Hematopoietic multipotent progenitor cell treated with erythropoietin and hydrocortisone succinate and interleukin-3 and kit ligand, for 4 days (in vitro differentiated cells): ENCODE data around the gene LRRC74A.

Source experiments
- DNase-seq: peaks from one replicate; pipeline ENCODE4 v3.0.0-alpha.2; 2015

The LRRC74A gene

DNA sequence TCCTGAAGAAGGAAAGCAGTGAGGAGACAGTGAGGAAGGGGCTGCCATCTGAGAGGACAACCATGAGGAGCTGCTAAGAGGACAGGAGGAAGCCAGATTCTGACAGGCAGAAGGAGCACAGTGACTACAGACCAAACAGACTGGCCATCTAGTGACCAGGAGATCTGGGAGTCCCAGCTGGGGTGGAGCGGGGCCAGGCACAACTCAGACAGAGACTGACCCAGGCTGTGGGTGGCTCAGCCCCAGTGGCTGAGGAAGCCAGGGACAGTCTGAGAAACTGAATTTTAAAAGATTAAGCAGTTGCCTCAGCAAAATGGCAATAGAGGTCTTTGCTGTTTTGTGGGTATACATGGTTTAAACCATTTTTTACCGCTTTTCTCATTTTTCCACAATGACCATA lies 28.9 kb downstream of the LRRC74A start:
- no peak for DNase-seq

DNA sequence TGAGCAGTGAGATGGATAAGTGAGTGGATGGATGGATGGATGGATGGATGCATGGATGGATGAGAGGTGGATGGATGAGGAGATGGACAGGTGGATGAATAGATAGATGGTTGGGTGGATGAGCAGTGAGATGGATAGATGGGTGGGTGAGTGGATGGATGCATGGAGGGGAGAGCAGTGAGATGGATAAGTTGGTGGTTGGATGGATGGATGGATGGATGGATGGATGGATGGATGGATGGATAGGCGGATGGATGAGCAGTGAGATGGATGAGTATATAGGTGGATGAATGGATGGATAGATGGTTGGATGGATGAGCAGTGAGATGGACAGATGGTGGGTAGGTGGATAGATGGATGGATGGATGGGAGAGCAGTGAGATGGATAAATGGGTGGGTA lies 30.6 kb downstream of the LRRC74A start:
- no peak for DNase-seq

DNA sequence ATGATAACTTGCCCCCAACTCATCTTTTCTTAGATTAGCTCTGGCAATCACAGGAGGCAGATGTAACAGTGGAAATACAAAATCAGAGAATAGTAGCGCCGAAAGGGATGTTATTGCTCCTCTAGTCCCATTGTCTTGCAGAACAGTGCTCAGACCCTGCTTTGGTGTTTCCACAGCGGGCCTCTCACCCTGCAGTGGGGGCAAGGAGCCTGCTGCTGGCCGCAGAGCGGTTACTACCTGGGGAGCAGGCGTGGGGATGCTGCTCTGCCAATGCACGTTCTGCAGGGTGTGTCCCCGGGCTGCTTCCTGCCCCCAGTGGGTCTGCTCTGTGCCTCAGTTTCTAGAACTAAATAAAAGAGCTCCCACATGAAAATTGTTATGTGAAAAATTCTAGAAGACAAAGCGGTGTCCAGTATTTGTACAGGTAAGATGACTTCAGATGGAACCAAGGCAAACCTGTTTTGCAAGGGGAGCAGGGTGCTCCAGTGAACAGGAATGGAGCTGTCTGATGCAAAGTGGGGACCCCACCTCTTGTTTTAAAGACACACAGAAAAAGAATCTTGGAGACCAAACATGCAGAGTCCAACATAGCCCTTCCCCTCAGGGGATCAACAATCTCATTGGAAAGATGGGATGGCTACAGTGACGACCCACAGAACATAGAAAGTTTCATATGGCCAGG lies 35.5 kb downstream of the LRRC74A start:
- no peak for DNase-seq

DNA sequence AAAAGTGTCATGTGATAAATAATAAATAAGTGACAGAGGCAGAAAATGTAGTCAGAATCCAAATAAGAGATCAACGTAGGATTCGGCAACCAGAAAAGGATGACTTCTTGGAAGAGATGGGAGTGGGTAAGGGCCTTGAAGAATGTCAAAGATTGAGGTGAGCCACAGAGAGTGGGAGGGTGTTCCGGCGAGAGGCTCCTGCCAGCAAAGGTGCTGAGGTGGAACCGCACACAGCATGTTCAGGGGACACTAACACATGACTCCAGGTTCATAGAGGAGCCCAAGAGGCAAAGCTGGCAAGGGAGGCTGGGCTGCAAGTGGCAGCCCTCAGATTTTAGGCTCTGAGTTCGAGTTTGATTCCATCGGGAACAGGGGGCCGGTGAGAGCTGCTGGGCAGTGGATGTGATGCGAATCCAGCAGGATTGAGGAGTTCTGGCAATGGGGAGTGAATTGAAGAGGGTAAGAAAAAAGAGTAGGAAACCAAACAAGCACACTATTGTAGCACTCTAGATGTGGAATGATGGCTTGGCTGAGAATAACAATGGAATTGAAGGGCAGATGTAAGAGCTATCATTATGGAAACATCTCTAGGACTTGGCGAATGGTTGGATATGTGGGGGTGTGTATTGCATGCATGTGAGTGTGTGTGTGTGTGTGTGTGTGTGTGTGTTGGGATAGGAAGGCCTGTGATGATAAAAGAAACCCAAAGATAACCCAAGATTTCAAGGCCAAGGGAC lies 36.5 kb downstream of the LRRC74A start:
- DNase-seq, result no peak

DNA sequence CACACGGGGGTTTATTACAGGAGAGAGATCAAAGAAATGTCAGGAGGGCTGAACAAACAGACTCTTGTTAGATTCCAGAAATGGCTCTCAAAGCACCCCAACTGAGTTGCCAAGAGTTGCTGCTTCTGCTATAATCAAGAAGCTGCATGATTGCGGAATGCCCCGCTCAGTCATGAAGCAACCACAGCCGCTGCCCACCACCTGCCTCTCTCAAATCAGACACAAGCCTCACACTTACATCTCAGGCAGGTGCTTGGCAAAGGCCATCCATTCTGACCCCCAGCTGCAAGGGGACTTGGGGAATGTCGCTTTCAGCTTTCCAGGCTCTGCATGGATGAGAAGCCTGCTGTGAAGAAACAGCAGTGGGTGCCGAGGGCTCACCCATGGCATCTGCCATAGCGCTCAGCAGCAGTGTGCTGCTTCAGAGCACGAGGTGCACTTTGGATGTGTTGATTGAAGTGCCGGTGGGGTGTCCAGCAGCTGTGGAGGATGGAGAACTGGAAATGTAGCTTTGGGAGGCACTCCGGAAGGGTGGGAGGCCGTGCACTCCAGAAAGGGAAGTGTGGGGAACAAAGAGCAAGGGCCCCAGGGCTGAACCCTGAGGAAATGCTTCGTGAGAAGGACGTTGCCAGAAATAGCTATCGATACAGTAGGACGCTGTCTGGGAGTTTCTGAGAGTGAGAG lies 37.7 kb downstream of the LRRC74A start:
- DNase-seq, result peak; percentile 67

DNA sequence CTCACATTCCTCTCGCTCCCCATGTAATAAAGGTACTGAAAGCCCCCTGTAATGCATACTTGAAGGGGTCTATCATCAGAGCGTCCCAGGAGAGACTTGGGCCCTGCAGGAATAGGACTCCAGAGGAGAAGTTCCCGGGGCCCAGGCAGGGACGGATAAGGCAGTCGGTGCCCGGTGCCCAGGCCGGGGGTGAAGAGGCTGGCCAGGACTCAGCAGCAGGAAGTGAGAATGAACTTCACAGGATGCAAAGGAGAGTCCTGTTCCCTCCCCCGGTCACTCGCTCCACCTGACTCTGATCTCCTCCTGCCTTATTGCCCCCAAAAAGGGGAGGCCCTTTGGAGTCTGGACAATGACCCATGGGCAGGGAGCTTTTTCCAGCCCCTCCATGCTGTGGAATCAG lies 40.2 kb downstream of the LRRC74A start:
- DNase-seq, result no peak

DNA sequence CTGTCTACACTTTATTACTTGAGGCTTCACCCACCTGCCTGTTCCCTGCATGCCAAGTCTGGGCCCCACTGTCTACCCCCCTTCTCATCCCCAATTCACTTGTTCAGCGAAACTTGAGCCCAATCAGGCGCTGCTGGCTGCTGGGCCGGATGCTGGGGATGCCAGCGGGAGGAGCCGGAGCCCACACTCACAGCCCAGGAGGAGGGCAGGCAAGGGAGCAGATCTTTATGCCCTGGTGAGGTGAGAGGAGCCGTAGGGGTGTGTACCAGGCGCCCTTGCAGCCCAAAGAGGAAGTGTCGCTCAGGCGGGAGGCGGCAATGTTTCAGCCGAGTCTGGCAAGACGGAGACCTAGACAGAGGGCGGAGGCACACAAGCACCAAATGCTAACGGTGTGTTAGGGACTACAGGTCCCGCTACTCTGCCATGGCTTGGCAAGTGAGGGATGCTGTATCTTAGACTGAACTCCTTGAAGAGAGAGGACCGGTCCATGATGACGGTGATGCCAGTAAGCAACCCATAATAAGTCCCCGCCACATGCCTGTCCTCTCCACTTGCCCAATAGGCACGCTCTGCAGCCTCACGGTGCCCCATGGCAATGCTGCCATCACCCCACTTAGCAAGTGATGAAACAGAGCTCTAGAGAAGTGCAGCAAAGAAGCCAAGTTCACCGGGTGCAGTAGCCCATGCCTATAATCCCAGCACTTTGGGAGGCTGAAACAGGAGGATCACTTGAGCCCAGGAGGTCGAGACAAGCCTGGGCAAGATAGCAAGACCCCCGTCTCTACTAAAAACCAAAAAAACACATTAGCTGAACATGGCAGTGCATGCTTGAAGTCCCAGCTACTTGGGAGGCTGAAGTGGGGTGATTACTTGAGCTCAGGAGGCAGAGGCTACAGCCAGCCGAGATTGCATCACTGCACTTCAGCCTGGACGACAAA lies 41.6 kb downstream of the LRRC74A start:
- DNase-seq, result peak; percentile 84

DNA sequence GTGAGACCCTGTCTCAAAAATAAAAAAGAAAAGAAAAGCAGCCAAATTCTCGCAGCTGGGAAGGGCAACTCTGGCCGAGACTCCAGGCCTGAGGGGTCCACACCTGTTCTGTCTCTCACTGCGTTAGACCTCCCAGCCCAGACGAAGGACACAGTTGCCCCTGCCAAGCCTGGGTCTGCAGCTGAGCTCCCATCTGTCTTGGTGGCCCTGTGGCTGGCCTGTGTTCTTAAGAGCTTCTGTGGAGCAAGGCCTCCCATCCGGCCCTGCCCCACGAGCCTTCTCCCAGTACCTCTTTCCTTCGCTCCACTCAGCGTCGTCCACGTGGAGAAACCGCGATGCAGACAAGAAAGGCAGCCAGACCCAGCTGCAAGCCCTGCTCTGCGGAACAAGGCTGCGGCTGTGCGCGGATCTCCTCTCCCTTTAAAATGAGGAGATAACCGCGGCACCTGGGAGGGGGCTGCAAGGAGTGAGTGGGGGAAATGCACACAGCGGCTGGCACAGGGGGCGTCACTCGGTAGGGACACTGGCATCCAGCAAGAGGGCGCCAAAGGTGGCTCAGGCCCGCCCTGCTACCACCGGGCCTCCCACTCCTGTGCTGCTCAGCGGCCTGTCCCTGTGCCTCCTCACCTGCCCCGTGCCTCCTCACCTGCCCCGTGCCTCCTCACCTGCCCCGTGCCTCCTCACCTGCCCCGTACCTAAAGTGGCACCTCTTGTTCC lies 42.4 kb downstream of the LRRC74A start:
- no peak for DNase-seq

DNA sequence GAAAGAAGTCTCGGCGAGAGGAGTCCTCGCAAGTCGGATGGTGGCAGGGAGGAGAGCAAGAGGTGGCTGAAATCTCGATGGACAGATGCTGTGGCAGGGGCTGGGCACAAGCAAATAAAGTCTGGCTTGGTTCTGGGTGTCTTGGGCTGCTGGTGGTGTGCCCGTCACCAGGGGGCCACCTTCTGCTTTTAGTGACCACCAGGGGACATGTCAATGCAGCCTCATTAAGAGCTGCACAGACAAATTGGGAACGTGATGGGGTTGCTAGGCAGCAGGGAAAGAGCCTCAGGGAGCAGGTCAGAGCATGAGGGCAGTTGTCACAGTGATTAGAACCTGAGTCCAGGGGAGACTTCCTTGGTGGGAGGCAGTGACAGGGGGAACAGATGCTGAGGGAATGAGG lies 44.0 kb downstream of the LRRC74A start:
- peak; percentile 65 for DNase-seq

DNA sequence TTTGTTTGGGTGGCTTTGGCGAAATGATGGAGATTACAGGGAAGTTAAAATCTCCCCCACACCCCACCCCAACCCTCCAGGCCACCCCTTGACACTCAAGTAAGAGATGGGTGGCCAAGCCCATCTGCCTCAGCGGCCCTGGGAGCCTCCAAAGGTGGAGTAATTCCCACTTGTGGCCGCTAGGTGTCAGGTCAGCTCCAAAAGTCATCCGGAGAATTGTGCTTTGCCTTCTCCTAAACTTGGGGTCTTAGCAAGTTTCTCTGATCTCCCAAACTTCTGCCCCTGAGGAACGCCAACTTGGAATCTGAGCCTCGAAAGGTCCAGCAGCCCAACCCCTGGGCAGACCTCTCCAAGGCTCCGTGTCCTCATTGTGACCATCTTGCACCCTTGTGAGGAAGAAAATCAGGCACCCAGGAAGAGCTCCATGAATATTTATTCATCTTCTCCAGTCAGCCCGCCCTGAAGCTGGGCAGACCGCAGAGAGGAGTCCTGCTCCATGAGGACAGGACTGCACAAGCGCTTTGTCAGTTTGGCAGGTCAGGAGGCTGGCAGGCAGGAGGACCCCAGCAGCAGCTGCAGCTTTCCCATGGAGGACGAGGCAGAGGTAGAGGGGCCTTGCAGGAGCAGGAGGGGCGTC lies 46.7 kb downstream of the LRRC74A start:
- DNase-seq, result peak; percentile 74

DNA sequence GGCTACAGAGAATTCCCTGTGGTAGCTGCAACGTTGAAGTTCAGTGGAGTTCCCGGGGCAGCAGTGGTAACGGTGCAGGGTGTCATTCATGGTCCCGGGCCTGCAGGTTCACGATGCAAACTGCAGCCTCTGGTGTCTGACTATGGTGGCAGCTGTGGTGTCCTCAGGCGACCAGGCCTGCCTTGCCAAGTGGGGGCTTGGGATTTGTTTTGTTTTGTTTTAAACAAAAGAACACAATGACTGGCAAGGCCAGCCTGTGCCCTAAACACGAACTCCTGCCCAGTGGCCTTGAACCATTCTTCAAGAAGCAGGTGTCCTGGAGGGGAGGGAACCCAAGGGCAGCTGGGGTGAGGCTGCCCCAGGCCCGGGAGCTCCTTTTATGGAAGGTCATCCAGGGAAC lies 48.5 kb downstream of the LRRC74A start:
- no peak for DNase-seq

DNA sequence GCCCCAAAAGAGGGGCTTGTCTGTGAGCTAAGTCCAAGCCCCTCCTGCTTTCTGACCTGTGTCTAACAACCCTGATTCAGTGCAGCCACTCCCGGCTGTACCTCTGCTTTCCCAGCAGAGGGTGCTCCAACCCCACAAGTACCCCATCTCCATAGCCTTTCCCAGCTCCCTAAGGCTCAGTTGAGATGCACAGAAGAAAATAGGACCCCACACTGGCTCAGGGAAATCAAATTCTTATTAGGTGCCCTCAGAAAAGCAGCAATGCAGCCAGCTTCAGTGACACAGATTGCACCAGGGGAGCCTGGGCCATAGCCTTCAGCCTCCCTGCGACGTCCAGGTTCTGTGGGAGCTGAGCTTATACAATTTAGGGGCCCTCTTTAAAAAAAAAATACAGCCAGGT lies 49.9 kb downstream of the LRRC74A start:
- peak; percentile 79 for DNase-seq

DNA sequence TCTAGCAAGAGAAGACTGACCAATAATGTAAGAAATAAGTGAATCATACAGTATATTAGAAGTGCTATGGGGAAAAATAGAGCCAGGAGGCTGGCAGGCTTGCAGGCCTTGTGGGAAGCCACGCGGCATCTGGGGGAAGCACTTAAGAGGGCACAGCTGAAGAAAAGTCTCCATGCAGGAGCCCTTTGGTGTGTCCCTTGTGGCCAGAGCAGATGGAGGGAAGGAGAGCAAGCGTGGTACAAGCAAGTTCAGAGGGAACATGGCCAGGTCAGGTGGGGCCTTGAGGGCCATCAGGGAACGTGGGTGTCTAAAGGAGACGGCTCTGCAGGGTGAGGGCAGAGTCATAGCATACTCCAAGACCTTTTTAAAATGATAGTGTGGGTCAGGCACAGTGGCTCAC lies 51.7 kb downstream of the LRRC74A start:
- DNase-seq, result peak; percentile 34

DNA sequence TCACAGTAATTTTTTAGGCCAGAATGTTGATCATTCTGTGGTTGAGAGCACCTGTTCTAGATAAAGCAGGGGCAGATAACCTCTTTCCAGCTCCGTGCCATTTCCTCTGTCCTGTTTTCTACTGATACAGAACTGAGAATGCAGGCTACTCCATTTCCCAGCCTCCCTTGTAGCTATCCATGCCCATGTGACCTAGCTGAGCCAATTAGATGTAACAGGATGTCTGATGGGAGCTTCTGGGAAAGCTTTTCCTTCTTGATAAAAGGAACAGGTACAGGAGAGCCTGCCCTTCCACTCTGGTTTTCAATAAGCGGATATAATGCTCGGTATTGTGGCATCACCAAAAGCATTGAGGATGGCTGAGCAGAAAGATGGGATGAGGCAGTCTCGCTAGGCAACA lies 54.2 kb downstream of the LRRC74A start:
- DNase-seq, result peak; percentile 22

DNA sequence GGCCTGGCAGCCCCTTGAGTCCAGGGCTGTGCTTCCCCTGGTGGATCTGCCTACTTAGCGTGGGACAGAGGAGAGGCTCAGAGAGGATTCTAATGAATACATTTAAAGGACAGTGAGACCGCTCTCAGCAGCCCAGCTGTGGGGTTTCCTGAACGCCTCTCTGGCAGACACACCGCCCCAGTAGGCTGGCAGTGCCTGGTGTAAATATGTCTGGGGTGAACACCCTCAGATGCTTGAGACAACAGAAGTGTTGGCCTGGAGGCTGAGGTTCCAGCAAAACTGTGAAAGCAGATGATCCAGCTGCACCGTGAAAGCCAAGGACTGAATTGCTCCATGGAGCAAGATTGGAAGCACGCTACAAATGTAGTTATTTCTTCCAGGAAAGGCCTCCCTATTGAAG lies 55.1 kb downstream of the LRRC74A start:
- DNase-seq, result no peak

DNA sequence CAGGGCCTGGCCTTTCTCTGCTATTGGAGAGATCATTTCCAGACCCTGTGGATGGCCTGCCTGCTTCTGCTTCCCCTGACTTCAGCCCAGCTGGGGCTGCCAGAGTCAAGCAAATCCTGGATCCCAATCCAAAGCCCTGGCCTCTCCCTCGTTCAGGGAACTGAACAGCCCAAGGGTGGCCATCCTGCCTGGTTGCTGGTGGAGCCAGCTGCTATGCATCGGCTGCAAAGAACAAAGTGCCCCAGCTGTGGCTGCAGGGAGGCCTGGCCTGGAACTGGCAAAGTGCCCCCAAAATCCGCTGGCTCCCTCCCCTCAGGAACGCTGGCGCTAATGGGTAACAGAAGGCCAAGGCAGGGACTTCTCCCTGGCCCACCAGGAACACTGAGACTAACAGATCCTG lies 56.4 kb downstream of the LRRC74A start:
- no peak for DNase-seq

DNA sequence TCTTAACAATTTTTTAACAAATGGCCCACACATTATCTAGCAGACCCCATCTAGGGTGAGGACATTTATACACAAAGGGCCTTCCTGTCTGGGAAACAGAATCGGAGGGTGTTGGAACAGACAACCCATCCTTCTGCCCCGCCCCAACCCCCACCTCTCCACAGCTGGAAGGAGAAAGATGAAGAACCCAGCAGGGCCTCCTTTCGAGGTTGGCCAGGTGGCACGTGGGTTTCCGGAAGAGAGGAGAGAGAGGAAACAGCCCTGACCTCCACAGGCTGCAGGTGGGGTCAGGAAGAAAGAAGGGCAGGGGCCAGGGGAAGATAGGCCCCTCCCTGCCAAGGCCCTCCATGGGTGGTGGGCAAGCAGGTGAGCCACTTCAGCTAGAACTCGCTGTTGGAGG lies 57.2 kb downstream of the LRRC74A start:
- DNase-seq, result no peak

DNA sequence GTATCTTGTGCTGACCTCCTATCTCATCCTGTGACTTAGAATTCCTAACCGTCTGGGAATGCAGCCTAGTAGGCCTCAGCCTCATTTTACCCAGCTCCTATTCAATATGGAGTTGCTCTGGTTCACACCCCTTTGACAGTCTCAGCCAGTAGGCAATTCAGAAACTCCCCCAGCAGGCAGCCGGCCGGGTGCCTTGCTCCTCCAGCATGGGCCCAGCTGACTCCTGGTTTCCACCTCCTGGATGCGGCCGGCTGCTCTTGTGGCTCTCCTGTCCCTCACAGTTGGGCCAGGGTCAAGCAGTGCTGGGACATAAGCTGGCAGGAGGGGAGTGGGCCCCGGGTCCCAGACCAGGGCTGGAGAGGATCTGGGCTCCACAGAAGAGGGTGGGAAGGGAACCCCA lies 58.2 kb downstream of the LRRC74A start:
- DNase-seq, result no peak

DNA sequence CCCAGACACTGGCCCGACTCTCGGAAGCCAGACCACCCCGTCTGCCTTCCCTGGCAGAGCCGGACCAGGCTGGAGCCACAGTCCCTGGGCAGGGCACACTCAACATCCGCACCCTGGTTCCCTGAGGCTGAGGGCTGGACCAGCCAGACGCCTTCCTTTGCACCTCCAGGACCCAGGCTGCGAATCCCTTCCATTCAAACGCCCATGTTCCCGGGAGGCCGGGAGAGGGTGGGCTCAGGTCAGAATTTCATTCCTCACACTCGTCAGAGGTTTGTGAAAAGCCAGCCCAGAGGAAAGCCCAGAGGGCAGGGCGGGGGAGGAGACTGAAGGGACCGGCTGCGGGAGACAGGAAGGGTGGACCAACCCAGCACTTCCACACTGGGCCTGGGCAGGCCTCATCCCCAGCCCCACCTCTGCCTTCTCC lies 58.7 kb downstream of the LRRC74A start:
- DNase-seq, result no peak

DNA sequence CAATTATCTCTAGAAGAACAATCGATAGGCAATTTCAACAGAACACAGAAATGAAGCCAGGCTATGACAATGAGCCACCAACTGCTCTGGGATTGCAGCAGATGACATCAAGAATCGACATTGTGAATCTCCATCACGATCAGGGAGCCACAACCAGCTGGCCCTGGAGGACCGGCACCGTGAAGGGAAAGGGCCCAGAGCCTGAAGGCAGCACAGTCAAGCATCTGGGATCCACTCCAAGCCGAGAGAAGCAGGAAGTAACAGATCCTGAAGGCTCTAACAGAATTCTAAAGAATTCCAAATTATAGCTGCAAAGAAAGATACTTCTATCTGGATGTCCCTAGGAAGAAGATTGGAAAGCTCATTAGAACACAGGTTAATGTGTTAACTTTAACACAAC lies 61.0 kb downstream of the LRRC74A start:
- no peak for DNase-seq

DNA sequence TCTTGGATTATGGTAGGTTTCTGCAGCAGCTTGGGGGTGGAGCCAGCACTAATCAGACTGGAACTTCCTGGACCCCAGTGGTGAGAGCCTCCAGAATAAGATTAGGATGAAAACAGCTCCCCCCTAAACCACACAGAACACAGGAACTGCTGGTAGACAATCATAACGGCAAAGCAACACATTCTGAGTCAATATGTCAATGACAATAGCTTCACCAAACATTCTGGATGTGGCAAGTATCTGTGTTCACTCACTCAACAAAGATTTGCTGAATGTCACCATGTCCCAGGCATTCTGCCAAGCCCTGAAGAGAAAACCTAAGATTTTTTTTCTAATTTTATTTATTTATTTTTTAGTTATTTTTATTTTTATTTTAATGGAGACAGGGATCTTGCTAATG lies 65.2 kb downstream of the LRRC74A start:
- DNase-seq, result peak; percentile 80

DNA sequence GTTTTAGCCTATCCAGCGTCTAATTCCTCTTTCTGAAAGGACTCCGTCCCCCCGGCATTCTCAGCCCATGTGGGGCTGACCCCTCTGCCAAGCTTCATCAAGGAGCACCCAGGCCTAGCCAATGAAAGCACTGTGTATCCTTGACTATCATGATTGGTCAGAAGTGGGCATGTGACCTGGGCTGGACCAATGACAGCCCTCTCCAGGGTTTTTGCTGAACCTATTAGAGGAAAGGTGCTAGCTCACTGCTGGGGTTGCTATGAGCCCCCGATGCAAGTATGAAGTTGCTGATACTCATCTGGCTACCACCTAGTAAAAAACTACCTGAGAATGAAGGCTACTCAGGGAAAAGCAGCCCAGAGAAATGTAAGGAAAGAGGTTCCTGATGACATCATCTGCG lies 68.1 kb downstream of the LRRC74A start:
- DNase-seq, result no peak
